WTC11 (cell line): ENCODE data around the gene NRXN2. TPM values are rescaled to one million over a fixed set of nuclear protein-coding genes. Genes with fewer than 3 reads are reported as not detected.

ENCODE experiments used
- ATAC-seq: fragments of 200-7000 bp; cut with Tn5 transposase; 2 replicates; pipeline ENCODE4 v1.10.0; 2021; ENCODE audit warnings: mild to moderate bottlenecking, moderate library complexity
- CTCF ChIA-PET: fragments of 300-600 bp; sonication (Branson Sonifier 250); formaldehyde crosslinking; loops from one replicate; lab custom pipeline; 2021; ENCODE audit warnings: antibody characterized with exemption; lab: Charles Lee
- POLR2A ChIA-PET: fragments of 350-600 bp; sonication (Branson Sonifier 250); formaldehyde crosslinking; loops from one replicate; lab custom pipeline; 2021; ENCODE audit warnings: antibody characterized with exemption; lab: Charles Lee
- DNase-seq: peaks from one replicate; pipeline ENCODE4 v3.0.0; 2021; ENCODE audit warnings: low spot score
- H3K27ac Mint-ChIP-seq: 2 replicates; pipeline ENCODE4 v1.8.0; 2021; ENCODE audit warnings: mixed read lengths
- H3K27me3 Mint-ChIP-seq: 2 replicates; pipeline ENCODE4 v1.8.0; 2021; ENCODE audit warnings: low read depth, mild to moderate bottlenecking, moderate library complexity, mixed read lengths
- H3K36me3 Mint-ChIP-seq: 2 replicates; pipeline ENCODE4 v1.8.0; 2021; ENCODE audit warnings: mixed read lengths
- H3K4me1 Mint-ChIP-seq: 2 replicates; pipeline ENCODE4 v1.8.0; 2022; ENCODE audit warnings: mixed read lengths
- H3K4me3 Mint-ChIP-seq: 2 replicates; pipeline ENCODE4 v1.8.0; 2021; ENCODE audit warnings: mild to moderate bottlenecking, moderate library complexity, mixed read lengths
- H3K9me3 Mint-ChIP-seq: 2 replicates; pipeline ENCODE4 v1.8.0; 2021; ENCODE audit warnings: mixed read lengths
- AR ChIP-seq: fragments of 250-450 bp; sonication (Bioruptor Pico); IDR thresholded peaks from 2 replicates; pipeline ENCODE4 v1.9.0; 2021; ENCODE audit warnings: mild to moderate bottlenecking
- ARID4B ChIP-seq: sonication (generic); formaldehyde crosslinking; IDR thresholded peaks from 2 replicates; pipeline ENCODE4 v1.8.0; 2023; ENCODE audit warnings: missing genetic modification reagents, mild to moderate bottlenecking, borderline replicate concordance
- ATF1 ChIP-seq: sonication (generic); formaldehyde crosslinking; IDR thresholded peaks from 2 replicates; pipeline ENCODE4 v1.8.1; 2023; ENCODE audit warnings: mild to moderate bottlenecking, moderate library complexity, missing genetic modification reagents
- CDX4 ChIP-seq: fragments of 250-450 bp; sonication (Bioruptor Pico); IDR thresholded peaks from 2 replicates; pipeline ENCODE4 v1.9.0; 2021; ENCODE audit warnings: moderate library complexity, mild to moderate bottlenecking, inconsistent platforms, borderline replicate concordance
- E2F4 ChIP-seq: sonication (generic); formaldehyde crosslinking; IDR thresholded peaks from 2 replicates; pipeline ENCODE4 v1.8.1; 2022; ENCODE audit warnings: low read depth, mild to moderate bottlenecking, moderate library complexity, missing genetic modification reagents, borderline replicate concordance
- ELF4 ChIP-seq: sonication (generic); formaldehyde crosslinking; IDR thresholded peaks from 2 replicates; pipeline ENCODE4 v1.8.1; 2022; ENCODE audit warnings: low read depth, mild to moderate bottlenecking, moderate library complexity, missing genetic modification reagents
- ETV6 ChIP-seq: sonication (generic); formaldehyde crosslinking; IDR thresholded peaks from 2 replicates; pipeline ENCODE4 v1.8.1; 2022; ENCODE audit warnings: mild to moderate bottlenecking, missing genetic modification reagents
- FOXJ3 ChIP-seq: sonication (generic); formaldehyde crosslinking; IDR thresholded peaks from 2 replicates; pipeline ENCODE4 v1.9.0; 2021; ENCODE audit warnings: missing genetic modification reagents, mild to moderate bottlenecking, borderline replicate concordance
- GTF2I ChIP-seq: fragments of 250-450 bp; sonication (Bioruptor Pico); conservative IDR thresholded peaks from 2 replicates; pipeline ENCODE4 v1.4.0; 2021; ENCODE audit warnings: mild to moderate bottlenecking
- JAZF1 ChIP-seq: fragments of 250-450 bp; sonication (Bioruptor Pico); IDR thresholded peaks from 2 replicates; pipeline ENCODE4 v1.9.0; 2021; ENCODE audit warnings: moderate library complexity, mild to moderate bottlenecking, inconsistent platforms
- JUN ChIP-seq: sonication (generic); formaldehyde crosslinking; IDR thresholded peaks from 2 replicates; pipeline ENCODE4 v1.8.0; 2023; ENCODE audit warnings: mild to moderate bottlenecking, missing genetic modification reagents
- KAT7 ChIP-seq: sonication (generic); formaldehyde crosslinking; IDR thresholded peaks from 2 replicates; pipeline ENCODE4 v1.8.1; 2023; ENCODE audit warnings: missing genetic modification reagents, mild to moderate bottlenecking, borderline replicate concordance
- NFATC4 ChIP-seq: fragments of 250-450 bp; sonication (Bioruptor Pico); IDR thresholded peaks from 2 replicates; pipeline ENCODE4 v1.9.0; 2021; ENCODE audit warnings: mild to moderate bottlenecking
- NFE2L1 ChIP-seq: sonication (generic); formaldehyde crosslinking; IDR thresholded peaks from 2 replicates; pipeline ENCODE4 v1.8.1; 2023; ENCODE audit warnings: missing genetic modification reagents
- NR1H2 ChIP-seq: sonication (generic); formaldehyde crosslinking; IDR thresholded peaks from 2 replicates; pipeline ENCODE4 v1.9.0; 2021; ENCODE audit warnings: mild to moderate bottlenecking, moderate library complexity, missing genetic modification reagents
- NR3C1 ChIP-seq: sonication (generic); formaldehyde crosslinking; conservative IDR thresholded peaks from 2 replicates; pipeline ENCODE4 v1.8.1; 2023; ENCODE audit warnings: low read depth, mild to moderate bottlenecking, missing genetic modification reagents
- SP1 ChIP-seq: sonication (generic); formaldehyde crosslinking; conservative IDR thresholded peaks from 2 replicates; pipeline ENCODE4 v1.8.1; 2022; ENCODE audit warnings: missing genetic modification reagents
- TP53 ChIP-seq: sonication (generic); formaldehyde crosslinking; IDR thresholded peaks from 2 replicates; pipeline ENCODE4 v1.8.1; 2023; ENCODE audit warnings: mild to moderate bottlenecking, missing genetic modification reagents
- ZNF121 ChIP-seq: sonication (generic); formaldehyde crosslinking; IDR thresholded peaks from 2 replicates; pipeline ENCODE4 v1.8.0; 2023; ENCODE audit warnings: missing genetic modification reagents
- ZNF263 ChIP-seq: sonication (generic); formaldehyde crosslinking; IDR thresholded peaks from 2 replicates; pipeline ENCODE4 v1.8.1; 2022; ENCODE audit warnings: low read depth, mild to moderate bottlenecking, moderate library complexity, missing genetic modification reagents
- ZNF416 ChIP-seq: fragments of 250-450 bp; sonication (Bioruptor Pico); IDR thresholded peaks from 2 replicates; pipeline ENCODE4 v1.9.0; 2021; ENCODE audit warnings: mild to moderate bottlenecking, inconsistent platforms
- ZNF512 ChIP-seq: sonication (generic); formaldehyde crosslinking; IDR thresholded peaks from 2 replicates; pipeline ENCODE4 v1.8.1; 2022; ENCODE audit warnings: missing genetic modification reagents, borderline replicate concordance
- total RNA-seq: library from RNA; stranded (reverse); gene quantifications from 3 replicates; pipeline ENCODE4 v1.2.3, GENCODE V29; 2021

Gene NRXN2
- total RNA-seq, 1 experiment from 2014 or later, result 8.6 TPM

GRCh38 chr11:64713781-64714363 lies 9.1 kb downstream of the NRXN2 start:
- ATAC-seq (peak; percentile 35), DNase-seq (peak; percentile 51)
- ChIA-PET CTCF (interaction anchor here (1.4 to 6.0 kb wide), 5 partner anchors 9 to 63 kb away, joined by 3 to 56 read pairs (median 9); partner anchors contain the start of gene RASGRP2), POLR2A (interaction anchor here (0.5 to 0.9 kb wide), 2 partner anchors 29 to 65 kb away, joined by 3 to 4 read pairs; no protein-coding TSS in a partner anchor)
- no peak overlapping the region for H3K27ac Mint-ChIP-seq
- H3K27me3 Mint-ChIP-seq, result peaks cover 78% of the 10 kb centered on the region
- peaks cover 54% of the 10 kb centered on the region for H3K4me1 Mint-ChIP-seq
- TF ChIP-seq NR1H2 (CRISPR knock-in tag), result no peak
- peak; percentile 26; the same call in 1 of the 2 replicates for TF ChIP-seq JUN (CRISPR knock-in tag)
- 0 out of 2 replicates have a peak, but pooled peaks have one; percentile 24 for TF ChIP-seq ARID4B
- TF ChIP-seq NFATC4 (CRISPR knock-in tag), result no peak
- TF ChIP-seq ZNF263, result no peak
- peak overlapping the region; percentile 62 for H3K4me3 Mint-ChIP-seq
- no peaks in the 10 kb centered on the region for H3K9me3 Mint-ChIP-seq
- no peaks in the 10 kb centered on the region for H3K36me3 Mint-ChIP-seq

GRCh38 chr11:64713016-64713707 lies 9.8 kb downstream of the NRXN2 start:
- Mint-ChIP-seq H3K9me3 (no peaks in the 10 kb centered on the region), H3K27me3 (peaks cover 73% of the 10 kb centered on the region), H3K4me3 (no peak overlapping the region), H3K4me1 (peaks cover 58% of the 10 kb centered on the region), H3K36me3 (no peaks in the 10 kb centered on the region), H3K27ac (no peak overlapping the region)
- CTCF ChIA-PET, result interaction anchor here (0.9 to 6.0 kb wide), 3 partner anchors 9 to 30 kb away, joined by 3 to 56 read pairs (median 17); partner anchors contain the start of gene RASGRP2
- DNase-seq (peak; percentile 39), ATAC-seq (0 out of 2 replicates have a peak, but pooled peaks have one; percentile 1)
- POLR2A ChIA-PET, result no interaction called here
- TF ChIP-seq SP1 (no peak), ATF1 (CRISPR knock-in tag) (peak; percentile 86; the same call in 1 of the 2 replicates), NR3C1 (CRISPR knock-in tag) (no peak), ZNF512 (CRISPR knock-in tag) (no peak), JUN (CRISPR knock-in tag) (peak; percentile 76; the same call in 1 of the 2 replicates), ZNF121 (CRISPR knock-in tag) (0 out of 2 replicates have a peak, but pooled peaks have one; percentile 30), GTF2I (CRISPR knock-in tag) (no peak), ETV6 (peak; percentile 58; the same call in 1 of the 2 replicates), TP53 (peak; percentile 95), AR (CRISPR knock-in tag) (no peak), CDX4 (CRISPR knock-in tag) (no peak), E2F4 (peak; percentile 74), KAT7 (CRISPR knock-in tag) (peak; percentile 92; the same call in 1 of the 2 replicates), ZNF416 (0 out of 2 replicates have a peak, but pooled peaks have one; percentile 14), JAZF1 (CRISPR knock-in tag) (no peak), ELF4 (peak; percentile 53; the same call in 1 of the 2 replicates), NFE2L1 (CRISPR knock-in tag) (peak; percentile 87), FOXJ3 (CRISPR knock-in tag) (no peak)
